Stimulated activated CD4-positive, alpha-beta T cell treated with anti-CD3 and anti-CD28 coated beads, Interleukin-12 subunit alpha, Interleukin-12 subunit beta, amount 100 ng/mL, for 24 hours (primary cell): ENCODE measurements around the gene GSTA5.
"Not testable (repeated sequence)": the region's sequence is repeated elsewhere in the genome, so short reads cannot be mapped to it uniquely, and the experiment has no call there.

Source experiments
- DNase-seq, 2 experiments: peaks; one replicate each; pipeline ENCODE4 v3.0.0-alpha.2; 2020; ENCODE audit warnings: low read depth in 2 of 2

GSTA5 gene

GRCh38 chr6:52789658-52790057, 51.0 kb downstream of the GSTA5 start:
- DNase-seq: not testable (repeated sequence)

GRCh38 chr6:52788478-52788877, 52.1 kb downstream of the GSTA5 start:
- no peak for DNase-seq

DNA sequence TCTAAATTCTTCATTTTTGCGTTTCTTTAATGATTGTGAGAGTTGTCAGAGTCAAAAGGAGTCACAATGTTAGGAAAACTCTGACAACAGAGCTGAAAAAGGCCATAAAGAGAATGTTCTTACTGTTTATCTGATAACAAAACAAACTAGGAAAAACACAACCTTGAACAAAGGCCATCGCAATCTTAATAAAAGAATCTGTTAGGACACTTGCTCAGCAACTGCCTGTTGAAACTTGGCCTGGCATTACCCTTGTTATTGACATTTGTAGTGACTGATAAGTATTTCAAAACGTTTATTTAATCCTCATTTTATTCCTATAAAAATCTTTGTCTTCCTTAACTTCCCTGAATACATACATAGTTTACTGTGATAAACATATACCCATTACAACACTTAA, 52.7 kb downstream of the GSTA5 start:
- no peak for DNase-seq

DNA sequence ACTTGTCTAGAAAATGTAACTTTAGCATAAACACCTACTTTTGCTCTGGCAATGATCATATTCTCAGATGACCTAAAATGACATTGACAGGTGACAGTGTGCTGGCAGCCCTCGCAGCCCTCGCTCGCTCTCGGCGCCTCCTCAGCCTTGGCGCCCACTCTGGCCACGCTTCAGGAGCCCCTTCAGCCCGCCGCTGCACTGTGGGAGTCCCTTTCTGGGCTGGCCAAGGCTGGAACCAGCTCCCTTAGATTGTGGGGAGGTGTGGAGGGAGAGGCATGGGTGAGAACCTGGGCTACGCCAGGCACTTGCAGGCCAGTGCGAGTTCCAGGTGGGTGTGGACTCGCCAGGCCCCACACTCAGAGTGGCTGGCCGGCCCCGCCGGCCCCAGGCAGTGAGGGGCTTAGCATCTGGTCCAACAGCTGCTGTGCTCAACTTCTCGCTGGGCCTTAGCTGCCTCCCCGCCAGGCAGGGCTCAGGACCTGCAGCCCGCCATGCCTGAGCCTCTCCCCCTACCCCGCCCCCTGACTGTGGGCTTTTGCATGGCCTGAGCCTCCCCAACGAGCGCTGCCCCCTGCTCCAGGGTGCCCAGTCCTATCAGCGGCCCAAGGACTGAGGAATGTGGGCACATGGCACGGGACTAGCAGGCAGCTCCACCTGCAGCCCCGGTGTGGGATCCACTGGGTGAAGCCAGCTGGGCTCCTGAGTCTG, 54.2 kb downstream of the GSTA5 start:
- DNase-seq: no peak

GRCh38 chr6:52782696-52783274, 57.8 kb downstream of the GSTA5 start:
- not testable (repeated sequence) for DNase-seq

GRCh38 chr6:52782209-52782608, 58.4 kb downstream of the GSTA5 start:
- DNase-seq: not testable (repeated sequence)
